ENCODE data around the gene UBE2N.
"Not testable (repeated sequence)": the region's sequence is repeated elsewhere in the genome, so short reads cannot be mapped to it uniquely, and the experiment has no call there.

- not testable (repeated sequence) for TF ChIP-seq CTCF (conservative IDR thresholded peaks at IDR 0.05; ENCODE audit: low read length); EZH2phosphoT487 (IDR thresholded peaks at IDR 0.05; ENCODE audit: borderline replicate concordance)
Measured at GRCh38 chr12:93409343-93410187, 32.2 kb downstream of the UBE2N start.

Data from Loucy (cell line).